ENCODE data around the gene ZFP62.
A peak's percentile ranks its signal among the peaks of the same experiment; 100 is the strongest.

Gene ZFP62

GRCh38 chr5:180810210-180810958 is 50.7 kb downstream of the ZFP62 start:
- DNase-seq (ENCODE audit: low spot score), result peak; percentile 98

DNA sequence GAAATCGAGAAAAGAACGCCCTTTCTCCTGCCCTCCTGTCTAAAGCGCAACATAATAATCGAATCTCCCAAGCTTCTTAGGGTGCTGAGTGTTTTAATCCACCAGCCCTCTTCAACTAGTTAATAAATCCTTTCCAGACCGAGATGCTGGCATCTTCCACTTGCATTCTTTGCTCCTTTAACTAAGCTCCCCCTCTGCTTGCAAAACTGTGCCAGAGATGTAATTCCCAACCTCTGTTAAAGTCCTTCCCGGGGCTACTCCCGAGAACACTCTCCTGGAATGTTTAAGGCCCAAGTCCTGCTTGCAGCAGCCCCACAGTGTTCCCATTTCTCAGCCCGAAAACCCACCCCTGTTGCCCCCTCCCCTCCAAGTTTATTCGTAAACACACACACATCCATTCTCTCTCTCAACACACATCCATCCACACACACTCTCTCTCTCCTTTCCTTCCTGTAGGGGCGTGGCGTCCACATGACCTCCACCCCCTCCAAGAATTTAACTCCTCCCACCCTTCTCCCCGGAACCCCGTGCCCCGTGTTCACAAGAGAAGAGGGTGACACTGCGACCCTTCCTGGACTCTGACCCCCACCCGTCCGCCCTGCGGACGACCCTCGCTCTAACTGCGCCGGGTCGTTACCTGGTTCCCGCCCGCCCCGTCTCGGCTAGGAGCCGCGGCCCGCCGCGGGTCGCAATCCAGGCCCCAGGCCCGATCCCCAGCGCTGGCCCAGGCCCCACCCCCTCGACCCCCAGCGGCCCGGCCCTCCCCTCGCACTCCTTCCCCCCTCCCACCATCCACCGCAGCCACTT is 51.5 kb downstream of the ZFP62 start:
- DNase-seq (ENCODE audit: low spot score), result no peak

GRCh38 chr5:180808461-180809000 is 52.5 kb downstream of the ZFP62 start:
- peak; percentile 41 for DNase-seq (ENCODE audit: low spot score)

GRCh38 chr5:180807654-180808414 is 53.2 kb downstream of the ZFP62 start:
- no peak for DNase-seq (ENCODE audit: low spot score)

GRCh38 chr5:180807046-180807445 is 54.0 kb downstream of the ZFP62 start:
- DNase-seq (ENCODE audit: low spot score), result no peak

DNA sequence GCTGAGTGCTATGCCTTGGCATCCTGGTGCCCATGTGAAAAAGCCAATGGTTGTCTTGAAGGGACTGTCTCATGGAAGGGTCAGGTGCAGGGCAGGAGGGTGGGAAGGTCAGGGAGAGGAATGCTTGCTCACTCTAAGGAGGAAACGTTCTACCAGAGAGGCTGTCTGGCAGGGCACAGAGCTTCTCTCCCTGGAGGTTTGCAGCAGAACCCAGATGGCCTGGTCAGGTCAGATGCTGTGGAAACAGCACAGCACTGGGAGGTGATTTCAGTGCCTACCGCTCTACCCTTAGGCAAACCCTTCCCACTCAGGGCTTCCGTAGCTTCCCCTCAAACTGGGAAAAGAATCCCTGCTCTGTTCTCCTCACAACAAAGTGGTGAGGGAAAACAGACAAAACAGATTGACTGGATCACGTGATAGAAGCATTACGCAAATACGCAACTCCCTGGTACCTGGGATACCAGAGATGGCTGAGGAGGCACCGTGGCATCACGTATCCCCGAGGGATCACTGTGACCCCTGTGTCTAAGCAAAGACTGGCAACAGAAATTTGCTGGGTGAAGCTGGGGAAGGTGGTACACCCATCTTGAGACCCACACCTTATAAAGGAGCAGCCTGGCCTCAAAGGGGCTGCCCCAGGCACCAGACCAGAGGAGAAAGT is 54.6 kb downstream of the ZFP62 start:
- DNase-seq (ENCODE audit: low spot score), result peak; percentile 59

DNA sequence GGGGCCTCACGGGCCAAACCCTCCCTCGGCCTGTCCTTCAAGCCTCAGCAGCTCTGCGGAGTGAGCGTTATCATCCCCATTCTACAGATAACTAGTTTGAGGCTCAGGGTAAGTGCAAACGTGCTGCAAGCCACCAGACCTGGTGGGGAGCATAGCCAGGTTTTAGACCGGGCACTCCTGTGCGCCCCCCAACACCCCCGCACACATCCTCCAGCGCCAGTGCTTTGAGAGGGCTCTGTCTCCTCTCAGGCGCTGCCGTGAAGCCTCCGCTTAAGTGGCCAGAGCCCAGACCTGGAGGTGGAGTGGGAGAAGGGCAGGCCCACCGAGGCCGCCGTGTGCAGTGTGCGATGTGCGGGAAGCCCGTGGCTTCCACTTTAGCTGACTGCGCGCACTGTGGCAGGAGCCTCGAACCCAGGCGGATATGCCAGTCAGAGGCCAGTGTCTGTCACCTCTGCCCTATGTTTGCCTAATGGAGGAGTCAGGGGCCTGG is 56.9 kb downstream of the ZFP62 start:
- DNase-seq (ENCODE audit: low spot score), result peak; percentile 33

- peak; percentile 69 for DNase-seq (ENCODE audit: low spot score)
These were observed 57.6 kb downstream of the ZFP62 start for GRCh38 chr5:180803181-180804128.

DNA sequence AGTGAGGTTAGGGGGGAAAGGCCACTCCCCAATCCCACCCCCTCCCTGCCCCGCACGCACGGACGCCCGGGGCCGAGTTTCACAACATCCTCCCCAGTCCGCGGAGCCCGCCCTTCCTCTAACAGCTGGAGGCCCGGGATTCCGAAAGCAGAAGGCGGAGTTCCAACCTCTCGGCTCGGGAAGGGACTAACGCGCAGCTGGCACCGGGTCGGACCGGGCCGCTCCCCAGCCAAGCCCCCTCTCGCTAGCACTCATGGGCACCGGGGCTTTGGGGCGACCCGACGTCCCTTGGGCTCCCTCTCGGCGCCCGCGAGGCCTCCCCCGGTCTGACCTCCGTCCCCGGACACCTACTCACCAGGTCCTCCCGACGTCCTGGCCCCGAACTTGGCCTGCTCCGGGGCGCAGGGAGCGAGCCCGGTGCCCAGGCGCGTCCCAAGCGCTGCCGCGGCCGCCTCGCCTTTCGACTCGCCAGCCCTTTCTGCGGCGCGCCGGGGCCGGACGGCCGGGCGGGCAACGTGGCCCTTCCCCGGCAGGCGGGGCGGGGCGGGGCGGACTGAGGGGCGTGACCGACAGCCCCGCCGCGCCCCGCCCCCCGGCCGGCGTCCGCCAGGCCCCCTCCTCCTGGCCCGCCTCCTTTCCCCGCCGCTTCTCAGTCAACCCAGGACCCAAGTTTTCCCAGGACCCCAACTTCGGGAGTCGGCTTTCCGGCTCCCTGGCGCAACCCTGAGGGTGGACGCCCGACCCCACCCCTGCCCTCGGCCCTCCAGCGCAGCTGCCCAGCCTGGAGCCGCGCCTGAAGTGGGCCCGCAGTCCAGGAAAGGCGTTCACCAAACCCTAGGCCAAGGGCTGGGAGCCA is 58.5 kb downstream of the ZFP62 start, which contains the start of gene MGAT1:
Gene MGAT1 (minus strand): TSS at position 482 of the 856 bp plus-strand sequence. CDS start 9,835 bp downstream, outside the sequence.
- peak; percentile 91 for DNase-seq (ENCODE audit: low spot score)

GRCh38 chr5:180801596-180802324 is 59.3 kb downstream of the ZFP62 start:
- no peak for DNase-seq (ENCODE audit: low spot score)

DNA sequence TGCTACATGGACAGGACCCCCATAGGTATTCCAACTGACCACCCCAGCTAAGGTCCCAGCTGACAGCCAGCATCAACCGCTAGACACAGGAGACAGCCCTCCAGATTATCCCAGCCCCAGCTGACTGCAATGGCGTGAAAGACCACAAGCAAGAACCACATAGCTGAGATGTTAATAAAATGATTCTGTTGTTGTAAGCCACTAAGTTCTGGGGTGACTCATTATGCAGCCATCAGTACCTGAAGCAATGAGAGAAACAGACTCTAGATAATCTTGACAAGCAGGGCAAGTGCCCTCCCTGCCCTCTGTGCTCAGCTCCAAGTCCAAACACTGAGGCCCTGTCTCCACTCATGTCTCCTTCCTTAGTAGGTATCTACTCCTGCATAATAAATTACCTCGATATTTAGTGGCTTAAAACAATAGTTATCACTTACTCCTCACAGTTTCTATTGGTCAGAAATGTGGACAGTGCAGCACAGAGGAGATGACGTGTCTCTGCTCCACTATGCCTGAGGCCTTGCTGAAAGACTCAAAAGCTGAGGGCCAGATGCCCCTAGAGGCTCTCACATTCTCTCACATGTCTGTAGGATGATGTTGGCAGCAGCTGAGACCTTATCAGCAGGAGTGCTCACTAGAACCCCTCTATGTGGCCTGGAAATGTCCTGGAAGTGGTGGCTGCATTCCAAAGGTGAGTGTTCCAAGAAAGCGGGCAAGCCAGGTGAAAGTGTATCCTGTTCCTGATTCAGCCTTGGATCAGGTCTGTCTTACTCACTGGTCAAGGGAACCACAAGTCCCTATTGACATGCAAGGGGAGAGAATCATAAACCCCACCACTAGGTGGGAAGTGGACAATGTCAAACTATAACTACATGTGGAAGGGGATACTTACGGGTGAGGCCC is 60.9 kb downstream of the ZFP62 start:
- DNase-seq (ENCODE audit: low spot score), result no peak

DNA sequence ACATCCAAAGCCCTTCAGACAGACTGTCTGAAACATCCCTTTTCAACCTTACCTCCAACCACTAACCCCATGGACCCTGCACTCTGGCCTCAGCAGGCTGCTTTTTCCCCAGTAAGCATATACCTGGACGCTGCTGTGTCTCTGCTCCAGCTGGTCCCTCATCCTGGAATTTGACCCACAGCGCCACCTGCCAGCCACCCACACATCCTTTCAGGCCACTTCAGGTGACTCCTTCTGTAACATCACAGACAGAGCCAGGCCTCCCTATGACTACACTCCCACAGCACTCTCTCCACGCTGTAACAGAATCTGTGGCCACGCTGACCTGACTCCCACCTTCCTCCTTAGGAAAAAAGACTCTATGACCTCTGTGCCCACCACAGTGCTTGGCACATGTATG is 61.9 kb downstream of the ZFP62 start:
- no peak for DNase-seq (ENCODE audit: low spot score)

- no peak for DNase-seq (ENCODE audit: low spot score)
These were observed 62.9 kb downstream of the ZFP62 start for GRCh38 chr5:180798193-180798592.
